ENCODE results near the gene COL19A1.
"Not testable (repeated sequence)": the region's sequence is repeated elsewhere in the genome, so short reads cannot be mapped to it uniquely, and the experiment has no call there.

Gene COL19A1

GRCh38 chr6:69980624-69981023 is 114.3 kb downstream of the COL19A1 start:
- Histone ChIP-seq H3K4me3 (ENCODE audit: insufficient read depth, low read depth, low read length, poor library complexity, severe bottlenecking) (no peak overlapping the region), H3K27ac (ENCODE audit: insufficient read depth, low read length, poor library complexity, severe bottlenecking) (no peak overlapping the region), H3K4me1 (ENCODE audit: control insufficient read depth, insufficient read depth, low read length, poor library complexity, severe bottlenecking) (no peaks in the 10 kb centered on the region), H3K9me3 (ENCODE audit: control insufficient read depth, low read length) (no peaks in the 10 kb centered on the region), H3K36me3 (ENCODE audit: control insufficient read depth, insufficient read depth, low read length) (no peaks in the 10 kb centered on the region), H3K27me3 (replicated peaks; ENCODE audit: control insufficient read depth, insufficient read depth, low read length, poor library complexity, severe bottlenecking) (no peaks in the 10 kb centered on the region)
- DNase-seq = no peak

- H3K4me1 ChIP-seq (ENCODE audit: control insufficient read depth, insufficient read depth, low read length, poor library complexity, severe bottlenecking) = no peaks in the 10 kb centered on the region
- H3K27ac ChIP-seq (ENCODE audit: insufficient read depth, low read length, poor library complexity, severe bottlenecking) = no peak overlapping the region
- H3K9me3 ChIP-seq (ENCODE audit: control insufficient read depth, low read length) = no peaks in the 10 kb centered on the region
- no peak for DNase-seq
- no peaks in the 10 kb centered on the region for H3K36me3 ChIP-seq (ENCODE audit: control insufficient read depth, insufficient read depth, low read length)
- no peaks in the 10 kb centered on the region for H3K27me3 ChIP-seq (replicated peaks; ENCODE audit: control insufficient read depth, insufficient read depth, low read length, poor library complexity, severe bottlenecking)
- no peak overlapping the region for H3K4me3 ChIP-seq (ENCODE audit: insufficient read depth, low read depth, low read length, poor library complexity, severe bottlenecking)
These were observed 118.2 kb downstream of the COL19A1 start for GRCh38 chr6:69984506-69984905.

- no peaks in the 10 kb centered on the region for H3K27me3 ChIP-seq (replicated peaks; ENCODE audit: control insufficient read depth, insufficient read depth, low read length, poor library complexity, severe bottlenecking)
- no peak overlapping the region for H3K27ac ChIP-seq (ENCODE audit: insufficient read depth, low read length, poor library complexity, severe bottlenecking)
- H3K36me3 ChIP-seq (ENCODE audit: control insufficient read depth, insufficient read depth, low read length) = no peaks in the 10 kb centered on the region
- no peaks in the 10 kb centered on the region for H3K4me1 ChIP-seq (ENCODE audit: control insufficient read depth, insufficient read depth, low read length, poor library complexity, severe bottlenecking)
- H3K4me3 ChIP-seq (ENCODE audit: insufficient read depth, low read depth, low read length, poor library complexity, severe bottlenecking) = no peak overlapping the region
- H3K9me3 ChIP-seq (ENCODE audit: control insufficient read depth, low read length) = no peaks in the 10 kb centered on the region
- no peak for DNase-seq
These were observed 118.8 kb downstream of the COL19A1 start for GRCh38 chr6:69985180-69985579.

GRCh38 chr6:69987550-69987949 is 121.2 kb downstream of the COL19A1 start:
- no peak for DNase-seq
- H3K27ac ChIP-seq (ENCODE audit: insufficient read depth, low read length, poor library complexity, severe bottlenecking) = no peak overlapping the region

GRCh38 chr6:69988458-69989126 is 122.2 kb downstream of the COL19A1 start:
- Histone ChIP-seq H3K4me1 (ENCODE audit: control insufficient read depth, insufficient read depth, low read length, poor library complexity, severe bottlenecking) (no peaks in the 10 kb centered on the region), H3K4me3 (ENCODE audit: insufficient read depth, low read depth, low read length, poor library complexity, severe bottlenecking) (no peak overlapping the region), H3K9me3 (ENCODE audit: control insufficient read depth, low read length) (no peaks in the 10 kb centered on the region), H3K27me3 (replicated peaks; ENCODE audit: control insufficient read depth, insufficient read depth, low read length, poor library complexity, severe bottlenecking) (no peaks in the 10 kb centered on the region), H3K36me3 (ENCODE audit: control insufficient read depth, insufficient read depth, low read length) (no peaks in the 10 kb centered on the region), H3K27ac (ENCODE audit: insufficient read depth, low read length, poor library complexity, severe bottlenecking) (no peak overlapping the region)
- no peak for DNase-seq

More at GRCh38 chr6:69987550-69987949, 121.2 kb downstream of the COL19A1 start:
- Histone ChIP-seq H3K27me3 (replicated peaks; ENCODE audit: control insufficient read depth, insufficient read depth, low read length, poor library complexity, severe bottlenecking) (no peaks in the 10 kb centered on the region), H3K4me3 (ENCODE audit: insufficient read depth, low read depth, low read length, poor library complexity, severe bottlenecking) (no peak overlapping the region), H3K9me3 (ENCODE audit: control insufficient read depth, low read length) (no peaks in the 10 kb centered on the region), H3K4me1 (ENCODE audit: control insufficient read depth, insufficient read depth, low read length, poor library complexity, severe bottlenecking) (no peaks in the 10 kb centered on the region), H3K36me3 (ENCODE audit: control insufficient read depth, insufficient read depth, low read length) (no peaks in the 10 kb centered on the region)

- no peak overlapping the region for H3K4me3 ChIP-seq (ENCODE audit: insufficient read depth, low read depth, low read length, poor library complexity, severe bottlenecking)
- no peak for DNase-seq
- H3K27me3 ChIP-seq (replicated peaks; ENCODE audit: control insufficient read depth, insufficient read depth, low read length, poor library complexity, severe bottlenecking) = no peaks in the 10 kb centered on the region
- no peak overlapping the region for H3K27ac ChIP-seq (ENCODE audit: insufficient read depth, low read length, poor library complexity, severe bottlenecking)
- H3K9me3 ChIP-seq (ENCODE audit: control insufficient read depth, low read length) = no peaks in the 10 kb centered on the region
- H3K36me3 ChIP-seq (ENCODE audit: control insufficient read depth, insufficient read depth, low read length) = no peaks in the 10 kb centered on the region
- no peaks in the 10 kb centered on the region for H3K4me1 ChIP-seq (ENCODE audit: control insufficient read depth, insufficient read depth, low read length, poor library complexity, severe bottlenecking)
These were observed 127.9 kb downstream of the COL19A1 start for GRCh38 chr6:69994251-69994650.

- Histone ChIP-seq H3K36me3 (ENCODE audit: control insufficient read depth, insufficient read depth, low read length) (no peaks in the 10 kb centered on the region), H3K9me3 (ENCODE audit: control insufficient read depth, low read length) (no peaks in the 10 kb centered on the region), H3K27ac (ENCODE audit: insufficient read depth, low read length, poor library complexity, severe bottlenecking) (no peak overlapping the region), H3K4me1 (ENCODE audit: control insufficient read depth, insufficient read depth, low read length, poor library complexity, severe bottlenecking) (no peaks in the 10 kb centered on the region), H3K4me3 (ENCODE audit: insufficient read depth, low read depth, low read length, poor library complexity, severe bottlenecking) (no peak overlapping the region), H3K27me3 (replicated peaks; ENCODE audit: control insufficient read depth, insufficient read depth, low read length, poor library complexity, severe bottlenecking) (no peaks in the 10 kb centered on the region)
- DNase-seq = no peak
These were observed 141.8 kb downstream of the COL19A1 start for GRCh38 chr6:70008189-70008588.

- H3K9me3 ChIP-seq (ENCODE audit: control insufficient read depth, low read length); H3K4me3 ChIP-seq (ENCODE audit: insufficient read depth, low read depth, low read length, poor library complexity, severe bottlenecking); DNase-seq; H3K36me3 ChIP-seq (ENCODE audit: control insufficient read depth, insufficient read depth, low read length); H3K27ac ChIP-seq (ENCODE audit: insufficient read depth, low read length, poor library complexity, severe bottlenecking); H3K27me3 ChIP-seq (replicated peaks; ENCODE audit: control insufficient read depth, insufficient read depth, low read length, poor library complexity, severe bottlenecking); H3K4me1 ChIP-seq (ENCODE audit: control insufficient read depth, insufficient read depth, low read length, poor library complexity, severe bottlenecking): not testable (repeated sequence)
These were observed 144.0 kb downstream of the COL19A1 start for GRCh38 chr6:70010339-70010738.

- not testable (repeated sequence) for H3K4me1 ChIP-seq (ENCODE audit: control insufficient read depth, insufficient read depth, low read length, poor library complexity, severe bottlenecking); H3K4me3 ChIP-seq (ENCODE audit: insufficient read depth, low read depth, low read length, poor library complexity, severe bottlenecking); H3K9me3 ChIP-seq (ENCODE audit: control insufficient read depth, low read length); DNase-seq; H3K36me3 ChIP-seq (ENCODE audit: control insufficient read depth, insufficient read depth, low read length); H3K27ac ChIP-seq (ENCODE audit: insufficient read depth, low read length, poor library complexity, severe bottlenecking); H3K27me3 ChIP-seq (replicated peaks; ENCODE audit: control insufficient read depth, insufficient read depth, low read length, poor library complexity, severe bottlenecking)
These were observed 156.8 kb downstream of the COL19A1 start for GRCh38 chr6:70023201-70023600.

GRCh38 chr6:70028246-70028645 is 161.9 kb downstream of the COL19A1 start:
- DNase-seq = no peak
- H3K4me3 ChIP-seq (ENCODE audit: insufficient read depth, low read depth, low read length, poor library complexity, severe bottlenecking) = no peak overlapping the region
- no peak overlapping the region for H3K27ac ChIP-seq (ENCODE audit: insufficient read depth, low read length, poor library complexity, severe bottlenecking)
- no peaks in the 10 kb centered on the region for H3K9me3 ChIP-seq (ENCODE audit: control insufficient read depth, low read length)
- H3K4me1 ChIP-seq (ENCODE audit: control insufficient read depth, insufficient read depth, low read length, poor library complexity, severe bottlenecking) = no peaks in the 10 kb centered on the region
- H3K27me3 ChIP-seq (replicated peaks; ENCODE audit: control insufficient read depth, insufficient read depth, low read length, poor library complexity, severe bottlenecking) = no peaks in the 10 kb centered on the region
- no peaks in the 10 kb centered on the region for H3K36me3 ChIP-seq (ENCODE audit: control insufficient read depth, insufficient read depth, low read length)
